HG03095 (cell line): Measurements from ENCODE around the gene TMEM165.
A peak's percentile ranks its signal among the peaks of the same experiment; 100 is the strongest.
"Not testable (repeated sequence)": the region's sequence is repeated elsewhere in the genome, so short reads cannot be mapped to it uniquely, and the experiment has no call there.

Source experiments
- ATAC-seq: cut with Tn5 transposase; IDR thresholded peaks from one replicate; pipeline ENCODE4 v1.9.1; 2021; ENCODE audit warnings: moderate library complexity; ENCODE audit not compliant: unreplicated experiment

Gene TMEM165, protein sequence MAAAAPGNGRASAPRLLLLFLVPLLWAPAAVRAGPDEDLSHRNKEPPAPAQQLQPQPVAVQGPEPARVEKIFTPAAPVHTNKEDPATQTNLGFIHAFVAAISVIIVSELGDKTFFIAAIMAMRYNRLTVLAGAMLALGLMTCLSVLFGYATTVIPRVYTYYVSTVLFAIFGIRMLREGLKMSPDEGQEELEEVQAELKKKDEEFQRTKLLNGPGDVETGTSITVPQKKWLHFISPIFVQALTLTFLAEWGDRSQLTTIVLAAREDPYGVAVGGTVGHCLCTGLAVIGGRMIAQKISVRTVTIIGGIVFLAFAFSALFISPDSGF

DNA sequence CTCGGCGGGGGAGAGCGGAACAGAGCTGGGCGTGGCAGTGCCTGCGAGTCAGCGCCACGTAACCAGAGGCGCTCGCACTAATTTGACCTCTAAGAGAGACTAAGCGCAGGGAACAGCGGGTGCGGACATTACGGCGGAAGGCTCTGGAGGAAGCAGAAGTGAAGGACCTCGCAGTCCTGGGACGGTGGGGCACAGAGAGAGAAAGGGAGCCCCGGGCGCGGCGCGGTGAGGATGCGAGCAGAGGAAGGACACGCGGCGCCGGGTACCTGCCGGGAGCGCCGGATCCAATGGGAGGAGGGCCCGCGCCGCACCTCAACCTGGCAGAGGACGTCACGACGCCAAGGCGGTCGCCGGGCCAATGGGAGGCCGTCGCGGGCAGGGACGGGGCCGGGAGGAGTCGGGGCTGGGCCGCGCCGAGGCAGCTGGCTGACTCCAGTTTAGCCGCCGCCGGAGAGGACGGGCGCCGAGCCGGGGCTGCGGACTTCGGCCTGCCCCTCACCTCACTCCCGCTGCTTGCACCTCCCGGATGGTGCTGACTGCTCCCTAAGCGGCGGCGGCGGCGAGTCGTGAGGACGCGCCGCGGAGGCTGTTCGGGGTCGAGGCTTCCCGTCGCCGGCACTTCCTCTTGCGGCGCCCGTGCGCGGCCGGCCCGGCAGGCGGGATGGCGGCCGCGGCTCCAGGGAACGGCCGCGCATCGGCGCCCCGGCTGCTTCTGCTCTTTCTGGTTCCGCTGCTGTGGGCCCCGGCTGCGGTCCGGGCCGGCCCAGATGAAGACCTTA, at the start of gene TMEM165:
TSS of gene TMEM165 (plus strand) at position 429 of the 779 bp plus-strand sequence. CDS start at position 662, 233 bp downstream.
- ATAC-seq = peak; percentile 90

- peak; percentile 93 for ATAC-seq
These were observed 49.5 kb upstream of the TMEM165 start, which contains the start of gene SRD5A3 for GRCh38 chr4:55345980-55346850. SRD5A3 (plus strand) TSS chr4:55346242; CDS start chr4:55346337, 95 bp downstream.

DNA sequence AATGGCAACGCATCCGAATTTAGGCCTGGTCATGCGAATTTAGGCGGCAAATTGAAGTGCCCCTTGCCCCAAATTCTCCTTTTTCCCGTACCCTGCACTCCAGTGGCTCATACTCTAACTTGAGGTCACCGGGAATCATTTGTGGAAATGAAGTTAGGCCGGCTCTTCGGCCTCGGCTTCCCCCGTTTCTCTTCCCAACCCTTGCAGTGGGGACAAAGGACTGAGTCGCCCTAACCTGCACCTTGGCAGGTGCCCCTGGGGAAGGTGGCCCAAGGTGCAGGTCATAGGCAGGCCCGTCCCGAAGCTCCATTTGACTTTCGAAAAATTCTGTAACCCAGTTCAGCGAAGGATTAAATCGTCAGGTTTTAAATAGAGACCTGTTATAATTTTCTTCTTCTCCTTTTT, 48.9 kb upstream of the TMEM165 start:
- ATAC-seq = no peak

GRCh38 chr4:55347610-55348228, 48.0 kb upstream of the TMEM165 start:
- no peak for ATAC-seq

GRCh38 chr4:55348466-55348865, 47.3 kb upstream of the TMEM165 start:
- no peak for ATAC-seq

GRCh38 chr4:55350870-55351269, 44.9 kb upstream of the TMEM165 start:
- ATAC-seq = not testable (repeated sequence)

DNA sequence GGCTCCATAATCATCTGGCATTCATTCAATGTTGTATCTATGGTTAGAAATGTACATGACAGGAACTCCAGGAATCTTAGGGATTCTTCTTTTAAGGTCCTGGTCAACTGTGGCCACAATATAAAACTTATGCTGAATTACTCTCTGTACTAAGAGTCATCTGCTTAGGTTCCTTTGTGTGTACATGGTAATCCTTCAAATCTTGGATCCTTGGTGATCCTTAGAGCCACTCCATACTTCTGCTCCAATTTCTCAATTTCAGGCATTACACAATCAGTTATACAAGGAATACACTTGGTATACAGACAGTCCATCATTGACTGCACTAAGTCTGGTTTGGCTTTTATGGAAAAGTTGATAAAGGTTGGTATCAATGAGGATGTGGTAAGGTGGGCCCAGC, 43.9 kb upstream of the TMEM165 start:
- ATAC-seq = no peak

DNA sequence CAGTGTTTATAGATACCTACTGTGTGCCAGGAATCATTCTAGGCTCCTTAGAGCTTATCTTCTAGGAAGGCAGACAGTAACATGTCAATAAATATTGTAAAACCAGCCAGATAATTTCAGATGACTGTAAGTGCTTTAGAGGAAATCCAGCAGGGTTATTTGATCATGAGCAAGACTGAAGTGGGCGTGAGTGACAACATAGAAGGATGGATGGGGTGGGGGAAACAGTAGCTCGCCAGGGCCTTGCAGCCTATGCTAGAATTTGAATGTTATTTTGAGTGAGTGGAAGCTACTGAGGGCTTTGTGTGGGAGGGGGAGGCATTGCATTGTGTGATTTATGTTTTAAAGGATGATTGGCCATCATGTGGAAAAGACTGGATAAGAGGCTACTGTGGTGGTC, 43.0 kb upstream of the TMEM165 start:
- ATAC-seq = no peak

GRCh38 chr4:55353228-55353747, 42.5 kb upstream of the TMEM165 start:
- ATAC-seq = not testable (repeated sequence)

DNA sequence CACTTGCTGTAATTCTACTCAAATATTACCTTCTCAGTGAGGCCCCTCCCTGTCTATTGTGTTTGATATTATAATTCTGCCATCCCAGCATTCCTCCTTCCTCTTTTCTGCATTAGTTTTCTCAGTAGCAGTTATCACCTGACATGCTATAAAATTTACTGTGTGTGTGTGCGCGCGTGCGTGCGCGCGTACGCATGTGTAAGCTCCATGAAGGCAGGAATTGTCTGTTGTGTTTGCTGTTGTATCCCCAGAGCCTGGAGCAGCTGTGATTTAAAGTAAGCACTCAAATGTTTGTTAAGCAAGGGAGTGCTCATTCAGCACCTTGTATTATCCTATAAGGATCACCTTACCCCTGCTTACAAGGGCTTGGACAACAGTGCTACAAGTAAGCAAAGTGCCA, 41.1 kb upstream of the TMEM165 start:
- no peak for ATAC-seq

GRCh38 chr4:55355555-55355954, 40.2 kb upstream of the TMEM165 start:
- ATAC-seq = no peak

DNA sequence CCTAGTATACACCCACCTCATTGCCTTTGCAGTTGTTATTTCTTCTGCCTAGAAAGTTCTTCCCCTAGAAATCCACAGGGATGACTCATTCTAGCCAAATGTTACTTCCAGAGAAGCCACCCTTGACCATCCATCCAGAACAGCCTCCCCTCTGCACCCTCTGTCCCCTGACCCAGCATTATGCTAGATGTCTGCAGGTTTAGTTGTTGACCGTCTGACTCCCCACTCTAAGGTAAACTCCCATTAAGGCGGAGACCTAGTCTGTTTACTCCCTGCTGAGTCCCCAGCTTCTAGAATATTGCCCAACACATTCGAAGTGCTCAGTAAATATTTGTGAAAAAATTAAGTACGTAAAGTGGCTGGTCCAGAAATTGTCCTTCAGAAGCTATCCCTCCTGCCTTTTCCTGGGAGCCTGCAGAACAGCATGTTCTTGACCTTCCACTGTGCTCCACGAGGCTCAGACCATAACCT, 38.7 kb upstream of the TMEM165 start:
- no peak for ATAC-seq

GRCh38 chr4:55358246-55358645, 37.5 kb upstream of the TMEM165 start:
- ATAC-seq = no peak

DNA sequence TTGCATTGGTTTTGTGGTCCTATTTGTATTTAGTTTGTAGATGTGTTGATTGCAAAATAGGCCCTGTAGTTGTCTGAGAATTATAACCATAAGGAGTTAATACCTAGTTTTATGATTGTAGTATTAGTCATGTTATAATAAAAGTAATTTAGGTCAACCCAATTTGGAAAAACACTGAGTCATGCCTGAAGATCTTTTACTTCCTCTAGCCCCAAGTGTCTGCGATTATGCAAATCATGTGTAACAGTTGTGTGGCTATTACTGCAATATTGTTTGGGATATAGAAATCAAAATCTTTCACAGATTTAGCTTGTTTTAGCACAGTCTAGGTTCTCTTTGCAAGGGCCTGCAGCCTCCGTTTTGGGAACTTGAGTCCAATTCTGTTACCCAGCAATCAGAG, 37.1 kb upstream of the TMEM165 start:
- ATAC-seq = peak; percentile 82

DNA sequence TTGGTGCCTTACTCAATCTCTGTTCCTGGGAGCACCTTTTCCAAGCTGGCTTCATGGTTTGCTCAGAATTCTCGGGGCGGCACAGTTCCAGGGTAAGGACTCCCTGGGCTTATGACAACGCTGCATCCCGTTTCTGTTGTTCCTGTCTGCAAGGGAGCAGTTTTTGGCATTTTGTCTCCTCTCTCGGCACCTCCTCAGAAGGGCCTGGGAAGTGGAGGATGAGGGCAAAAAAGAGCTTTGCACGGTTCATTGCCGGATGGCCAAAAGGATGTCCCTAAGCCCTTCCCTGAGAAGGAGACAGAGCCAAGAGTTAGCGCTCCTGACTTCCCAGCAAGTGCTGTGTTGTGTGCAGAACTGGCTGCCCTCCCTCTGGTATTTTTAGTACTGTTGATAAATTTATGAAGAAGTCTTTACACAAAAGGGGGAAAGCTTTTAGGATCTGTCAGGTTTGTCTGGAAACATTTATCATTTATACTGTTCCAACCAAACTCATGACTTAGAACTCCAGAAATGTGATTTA, 36.3 kb upstream of the TMEM165 start:
- ATAC-seq = no peak

DNA sequence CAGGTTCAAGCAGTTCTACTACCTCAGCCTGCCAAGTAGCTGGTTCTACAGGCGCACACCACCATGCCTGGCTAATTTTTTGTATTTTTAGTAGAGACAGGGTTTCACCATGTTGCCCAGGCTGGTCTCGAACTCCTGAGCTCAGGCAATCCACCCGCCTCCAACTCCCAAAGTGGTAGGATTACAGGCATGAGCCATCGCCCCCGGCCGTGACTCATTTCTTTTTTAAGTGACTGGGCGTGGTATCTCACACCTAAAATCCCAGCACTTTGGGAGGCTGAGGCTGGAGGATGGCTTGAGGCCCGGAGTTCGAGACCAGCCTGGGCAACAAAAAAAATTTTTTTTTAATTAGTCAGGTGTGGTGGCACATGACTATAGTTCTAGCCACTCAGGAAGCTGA, 32.8 kb upstream of the TMEM165 start:
- ATAC-seq = not testable (repeated sequence)

DNA sequence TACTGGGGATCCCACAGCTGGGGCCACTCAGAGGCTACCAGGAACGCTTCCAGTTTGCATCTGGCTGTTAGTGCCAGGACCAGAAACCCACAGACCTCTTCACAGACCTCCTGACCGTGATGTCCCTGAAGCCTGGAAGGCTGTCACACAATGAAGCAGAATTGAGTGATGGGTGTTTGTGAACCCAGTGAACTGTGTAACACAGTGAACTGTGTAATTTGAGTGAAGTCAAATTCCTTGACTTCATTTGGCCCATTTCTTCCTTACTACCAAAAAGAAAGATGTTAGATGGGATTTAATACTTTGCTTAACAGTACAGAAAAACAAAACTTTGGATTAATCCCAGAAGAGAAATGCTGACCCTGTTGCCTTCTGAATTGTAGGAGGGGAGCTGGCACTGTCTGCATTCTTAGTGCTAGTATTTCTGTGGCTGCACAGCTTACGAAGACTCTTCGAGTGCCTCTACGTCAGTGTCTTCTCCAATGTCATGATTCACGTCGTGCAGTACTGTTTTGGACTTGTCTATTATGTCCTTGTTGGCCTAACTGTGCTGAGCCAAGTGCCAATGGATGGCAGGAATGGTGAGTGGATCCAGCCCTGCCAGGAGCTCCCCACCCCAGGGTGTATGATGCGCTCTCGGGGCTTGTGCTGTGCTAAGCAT, 31.9 kb upstream of the TMEM165 start:
- no peak for ATAC-seq

GRCh38 chr4:55364691-55365344, 30.9 kb upstream of the TMEM165 start:
- ATAC-seq = no peak

DNA sequence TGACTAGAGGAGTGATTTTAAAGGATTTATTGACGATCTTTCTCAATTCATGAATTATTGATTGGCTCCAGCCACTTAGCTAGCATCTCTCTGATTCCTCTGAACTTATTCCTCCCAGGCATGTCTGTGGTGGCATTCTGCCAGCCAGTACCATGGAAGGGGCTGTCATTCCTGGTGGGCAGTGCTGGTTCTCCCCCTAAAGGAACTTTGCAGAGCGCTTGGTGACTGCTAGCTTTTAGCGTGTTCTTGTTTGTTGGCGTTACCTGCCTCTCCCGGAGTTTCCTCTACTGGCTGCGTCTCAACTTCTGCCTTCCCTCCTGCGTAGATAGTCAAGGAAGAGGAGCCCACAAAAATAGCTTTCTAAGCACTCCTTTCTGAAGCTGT, 30.4 kb upstream of the TMEM165 start:
- no peak for ATAC-seq
